Effector memory CD4-positive, alpha-beta T cell (primary cell): ENCODE data around the gene NUP62CL.
"Not testable (repeated sequence)": the region's sequence is repeated elsewhere in the genome, so short reads cannot be mapped to it uniquely, and the experiment has no call there.

ENCODE experiments used
- DNase-seq, 3 donors: peaks; one replicate each; pipeline ENCODE4 v3.0.0-alpha.2; 2020
- H3K27ac ChIP-seq: 2 replicates; pipeline ENCODE4 v1.7.0; 2013; ENCODE audit warnings: mild to moderate bottlenecking, low read length, moderate library complexity; ENCODE audit not compliant: insufficient read depth, poor library complexity, severe bottlenecking
- H3K27me3 ChIP-seq: replicated peaks from 2 replicates; pipeline ENCODE4 v1.7.0; 2013; ENCODE audit warnings: mild to moderate bottlenecking, low read length; ENCODE audit not compliant: insufficient read depth, control insufficient read depth, poor library complexity, severe bottlenecking
- H3K36me3 ChIP-seq: 2 replicates; pipeline ENCODE4 v1.7.0; 2013; ENCODE audit warnings: mild to moderate bottlenecking, low read length, moderate library complexity; ENCODE audit not compliant: control insufficient read depth, insufficient read depth
- H3K4me1 ChIP-seq: 2 replicates; pipeline ENCODE4 v1.7.0; 2013; ENCODE audit warnings: low read length, mild to moderate bottlenecking; ENCODE audit not compliant: control insufficient read depth, insufficient read depth, poor library complexity, severe bottlenecking
- H3K4me3 ChIP-seq: 2 replicates; pipeline ENCODE4 v1.7.0; 2013; ENCODE audit warnings: low read length, low read depth, mild to moderate bottlenecking; ENCODE audit not compliant: insufficient read depth, poor library complexity, severe bottlenecking
- H3K9me3 ChIP-seq: 2 replicates; pipeline ENCODE4 v1.7.0; 2013; ENCODE audit warnings: mild to moderate bottlenecking, low read length, moderate library complexity; ENCODE audit not compliant: control insufficient read depth

Gene NUP62CL

DNA sequence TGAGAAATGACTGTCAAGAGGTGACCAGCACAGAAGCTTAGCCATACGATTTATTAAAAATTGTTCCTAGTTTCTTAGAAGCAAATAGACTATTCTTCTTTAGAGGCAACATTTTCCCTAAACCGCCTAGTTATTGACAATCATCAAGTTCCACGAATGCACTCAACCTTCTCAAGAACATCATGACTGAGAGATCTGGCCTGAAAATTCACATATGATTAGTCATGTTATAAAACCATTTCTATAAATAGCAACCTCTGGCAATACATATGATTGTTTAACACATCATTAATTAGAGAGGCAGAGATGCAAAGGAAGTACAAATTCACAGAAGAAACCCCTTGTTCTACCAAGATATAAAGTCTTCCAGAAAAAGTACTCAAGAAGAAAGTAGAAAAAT, 6.7 kb downstream of the NUP62CL start:
- no peak for DNase-seq
- H3K36me3 ChIP-seq = no peaks in the 10 kb centered on the region
- H3K9me3 ChIP-seq = no peaks in the 10 kb centered on the region
- no peaks in the 10 kb centered on the region for H3K27me3 ChIP-seq
- no peak overlapping the region for H3K4me3 ChIP-seq
- H3K4me1 ChIP-seq = no peaks in the 10 kb centered on the region
- H3K27ac ChIP-seq = no peak overlapping the region

- H3K9me3 ChIP-seq, H3K27me3 ChIP-seq, H3K4me1 ChIP-seq, H3K36me3 ChIP-seq, H3K27ac ChIP-seq, H3K4me3 ChIP-seq, DNase-seq: not testable (repeated sequence)
These were observed 8.2 kb downstream of the NUP62CL start for GRCh38 chrX:107198074-107198473.

DNA sequence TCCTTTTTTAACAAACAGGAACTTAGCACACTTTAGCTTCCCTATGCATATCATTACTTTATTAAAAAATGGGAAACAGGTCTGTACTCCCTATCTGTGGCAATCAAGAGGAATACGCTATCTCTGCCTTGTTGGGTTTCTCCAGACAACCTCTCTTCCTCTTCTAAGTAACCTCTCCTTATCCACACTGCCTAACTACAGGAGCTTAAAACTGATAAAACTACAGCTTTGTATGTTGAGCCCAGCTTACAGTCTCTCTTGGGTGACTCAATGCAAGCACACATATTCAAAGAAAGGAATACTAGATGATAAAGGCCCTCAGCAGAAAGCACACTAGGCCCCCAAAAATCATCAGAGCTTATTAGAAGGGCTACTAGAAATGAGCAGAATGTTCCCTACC, 8.9 kb downstream of the NUP62CL start:
- no peaks in the 10 kb centered on the region for H3K36me3 ChIP-seq
- no peaks in the 10 kb centered on the region for H3K4me1 ChIP-seq
- no peaks in the 10 kb centered on the region for H3K9me3 ChIP-seq
- H3K4me3 ChIP-seq = no peak overlapping the region
- no peak for DNase-seq
- no peaks in the 10 kb centered on the region for H3K27me3 ChIP-seq
- no peak overlapping the region for H3K27ac ChIP-seq

DNA sequence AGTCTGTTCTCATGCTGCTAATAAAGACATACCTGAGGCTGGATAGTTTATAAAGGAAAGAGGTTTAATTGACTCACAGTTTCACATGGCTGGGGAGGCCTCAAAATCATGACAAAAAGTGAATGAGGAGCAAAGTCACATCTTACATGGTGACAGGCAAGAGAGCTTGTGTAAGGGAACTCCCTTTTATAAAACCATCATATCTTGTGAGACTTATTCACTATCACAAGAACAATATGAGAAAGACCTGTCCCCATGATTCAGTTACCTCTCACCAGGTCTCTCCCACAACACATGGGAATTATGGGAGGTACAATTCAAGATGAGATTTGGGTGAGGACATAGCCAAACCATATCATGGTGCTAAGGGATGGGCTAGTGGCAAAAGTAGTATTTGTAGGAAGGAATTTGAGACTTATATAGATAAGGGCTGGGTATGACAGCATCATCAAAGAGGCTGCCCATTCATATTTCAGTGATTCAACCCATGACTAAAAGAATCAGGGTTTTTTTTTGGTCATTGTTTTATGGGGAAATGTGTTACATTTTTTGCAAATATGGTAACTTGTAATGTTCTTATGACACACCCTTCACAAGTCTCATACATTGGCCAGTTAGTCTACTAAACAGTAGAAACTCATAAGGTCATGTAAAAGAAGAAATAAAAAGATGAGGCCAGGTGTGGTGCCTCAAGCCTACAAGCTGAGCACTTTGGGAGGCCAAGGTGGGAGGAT, 34.7 kb downstream of the NUP62CL start:
- Histone ChIP-seq H3K9me3 (no peaks in the 10 kb centered on the region), H3K4me1 (no peaks in the 10 kb centered on the region), H3K4me3 (no peak overlapping the region), H3K36me3 (no peaks in the 10 kb centered on the region), H3K27me3 (no peaks in the 10 kb centered on the region), H3K27ac (no peak overlapping the region)
- DNase-seq = no peak

DNA sequence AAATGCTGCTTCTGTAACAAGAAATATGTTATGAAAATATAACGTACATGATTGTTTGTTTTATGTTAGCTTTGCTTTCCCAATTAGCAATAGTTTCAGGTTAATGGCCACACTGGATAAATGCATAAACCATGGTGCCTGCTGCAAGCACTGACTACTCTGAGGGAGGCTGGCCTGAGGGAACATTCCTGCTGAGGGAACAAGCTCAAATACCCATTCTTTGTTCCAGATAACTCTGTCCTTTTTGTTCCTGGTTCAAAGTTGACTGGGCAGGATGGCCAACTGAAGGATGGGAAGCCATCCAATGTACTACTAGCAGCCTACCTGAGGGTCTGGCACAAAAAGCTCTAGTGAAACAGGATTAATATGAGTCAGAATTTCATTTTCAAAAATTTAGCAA, 37.5 kb downstream of the NUP62CL start:
- no peaks in the 10 kb centered on the region for H3K9me3 ChIP-seq
- DNase-seq = no peak
- no peaks in the 10 kb centered on the region for H3K36me3 ChIP-seq

DNA sequence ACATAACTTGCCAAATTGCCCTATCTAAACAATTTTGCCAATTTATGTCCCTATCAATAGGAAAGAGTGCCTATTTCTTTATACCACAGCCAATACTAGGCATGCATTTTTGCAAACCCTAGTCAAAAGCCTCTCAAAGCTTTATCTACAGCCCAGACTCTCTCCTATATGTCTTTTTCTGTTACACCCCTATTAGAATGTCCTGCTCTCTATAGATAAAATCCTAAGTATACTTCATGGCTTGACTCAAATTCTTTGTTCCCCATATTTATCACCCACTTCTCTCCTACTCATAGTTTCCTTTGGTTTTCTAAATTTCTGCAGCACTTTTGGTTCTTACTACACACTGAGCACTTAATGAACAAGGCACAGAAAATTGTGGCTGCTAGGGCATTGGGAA, 38.0 kb downstream of the NUP62CL start:
- H3K27me3 ChIP-seq = no peaks in the 10 kb centered on the region
- no peaks in the 10 kb centered on the region for H3K9me3 ChIP-seq
- H3K27ac ChIP-seq = no peak overlapping the region
- no peaks in the 10 kb centered on the region for H3K36me3 ChIP-seq
- H3K4me1 ChIP-seq = no peaks in the 10 kb centered on the region
- DNase-seq = no peak
- no peak overlapping the region for H3K4me3 ChIP-seq

More for the DNA sequence above, 37.5 kb downstream of the NUP62CL start:
- H3K27me3 ChIP-seq = no peaks in the 10 kb centered on the region
- no peaks in the 10 kb centered on the region for H3K4me1 ChIP-seq
- H3K27ac ChIP-seq = no peak overlapping the region
- no peak overlapping the region for H3K4me3 ChIP-seq

GRCh38 chrX:107167163-107167921, 38.9 kb downstream of the NUP62CL start:
- no peaks in the 10 kb centered on the region for H3K9me3 ChIP-seq
- DNase-seq = no peak
- no peak overlapping the region for H3K4me3 ChIP-seq
- H3K36me3 ChIP-seq = no peaks in the 10 kb centered on the region
- no peak overlapping the region for H3K27ac ChIP-seq
- H3K4me1 ChIP-seq = no peaks in the 10 kb centered on the region
- H3K27me3 ChIP-seq = no peaks in the 10 kb centered on the region

DNA sequence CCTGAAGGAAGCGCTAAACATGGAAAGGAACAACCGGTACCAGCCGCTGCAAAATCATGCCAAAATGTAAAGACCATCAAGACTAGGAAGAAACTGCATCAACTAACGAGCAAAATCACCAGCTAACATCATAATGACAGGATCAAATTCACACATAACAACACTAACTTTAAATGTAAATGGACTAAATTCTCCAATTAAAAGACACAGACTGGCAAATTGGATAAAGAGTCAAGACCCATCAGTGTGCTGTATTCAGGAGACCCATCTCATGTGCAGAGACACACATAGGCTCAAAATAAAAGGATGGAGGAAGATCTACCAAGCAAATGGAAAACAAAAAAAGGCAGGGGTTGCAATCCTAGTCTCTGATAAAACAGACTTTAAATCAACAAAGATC, 48.6 kb downstream of the NUP62CL start:
- H3K36me3 ChIP-seq, H3K4me3 ChIP-seq, DNase-seq: not testable (repeated sequence)

GRCh38 chrX:107155621-107156430, 50.4 kb downstream of the NUP62CL start:
- H3K27ac ChIP-seq, H3K4me3 ChIP-seq, H3K36me3 ChIP-seq, DNase-seq, H3K27me3 ChIP-seq, H3K4me1 ChIP-seq, H3K9me3 ChIP-seq: not testable (repeated sequence)

More for the DNA sequence above, 48.6 kb downstream of the NUP62CL start:
- not testable (repeated sequence) for H3K27ac ChIP-seq, H3K4me1 ChIP-seq, H3K9me3 ChIP-seq, H3K27me3 ChIP-seq
